Gastroesophageal sphincter (tissue), 3 donors: ENCODE measurements around the gene STAT5A.

Experiments
- EP300 ChIP-seq: sonication (generic); formaldehyde crosslinking; IDR thresholded peaks from one replicate; pipeline ENCODE4 v1.6.1; 2017; ENCODE audit warnings: antibody characterized with exemption, mild to moderate bottlenecking
- POLR2A ChIP-seq, 2 donors: fragments of 450-650 bp; IDR thresholded peaks; one replicate each; pipeline ENCODE4 v1.6.1; 2017; ENCODE audit warnings: antibody characterized with exemption in 2 of 2, mild to moderate bottlenecking in 2 of 2, moderate library complexity in 1 of 2
- POLR2AphosphoS5 ChIP-seq: sonication (generic); formaldehyde crosslinking; IDR thresholded peaks from one replicate; pipeline ENCODE4 v1.6.1; 2017; ENCODE audit warnings: antibody characterized with exemption
- TF ChIP-seq, protein P1 (sequence below), 4 experiments: fragments of 200-600 bp in 2 of 4; fragments of 450-650 bp in 2 of 4; sonication (generic) in 1 of 4; IDR thresholded peaks; one replicate each; pipeline ENCODE4 v1.5.1; 2017 to 2019; ENCODE audit warnings: antibody characterized with exemption in 4 of 4, mild to moderate bottlenecking in 2 of 4, moderate library complexity in 2 of 4

GRCh38 chr17:42325026-42325425, 36.7 kb downstream of the STAT5A start:
- TF ChIP-seq, protein P1, sequence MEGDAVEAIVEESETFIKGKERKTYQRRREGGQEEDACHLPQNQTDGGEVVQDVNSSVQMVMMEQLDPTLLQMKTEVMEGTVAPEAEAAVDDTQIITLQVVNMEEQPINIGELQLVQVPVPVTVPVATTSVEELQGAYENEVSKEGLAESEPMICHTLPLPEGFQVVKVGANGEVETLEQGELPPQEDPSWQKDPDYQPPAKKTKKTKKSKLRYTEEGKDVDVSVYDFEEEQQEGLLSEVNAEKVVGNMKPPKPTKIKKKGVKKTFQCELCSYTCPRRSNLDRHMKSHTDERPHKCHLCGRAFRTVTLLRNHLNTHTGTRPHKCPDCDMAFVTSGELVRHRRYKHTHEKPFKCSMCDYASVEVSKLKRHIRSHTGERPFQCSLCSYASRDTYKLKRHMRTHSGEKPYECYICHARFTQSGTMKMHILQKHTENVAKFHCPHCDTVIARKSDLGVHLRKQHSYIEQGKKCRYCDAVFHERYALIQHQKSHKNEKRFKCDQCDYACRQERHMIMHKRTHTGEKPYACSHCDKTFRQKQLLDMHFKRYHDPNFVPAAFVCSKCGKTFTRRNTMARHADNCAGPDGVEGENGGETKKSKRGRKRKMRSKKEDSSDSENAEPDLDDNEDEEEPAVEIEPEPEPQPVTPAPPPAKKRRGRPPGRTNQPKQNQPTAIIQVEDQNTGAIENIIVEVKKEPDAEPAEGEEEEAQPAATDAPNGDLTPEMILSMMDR (IDR thresholded peaks at IDR 0.05): peak in 1 of 4 experiments; percentile 38
- TF ChIP-seq POLR2A (IDR thresholded peaks at IDR 0.05): no peak
- TF ChIP-seq POLR2AphosphoS5: peak; percentile 25
- TF ChIP-seq EP300: no peak
